HepG2 (cell line): ENCODE results near the gene FRS2. TPM values are rescaled to one million over a fixed set of nuclear protein-coding genes. Genes with fewer than 3 reads are reported as not detected.

Experiments used
- CBX5 ChIP-seq: sonication (generic); formaldehyde crosslinking; IDR thresholded peaks from 2 replicates; pipeline ENCODE4 v1.4.0; 2020; ENCODE audit warnings: missing genetic modification reagents, borderline replicate concordance
- GATA4 ChIP-seq: sonication (generic); IDR thresholded peaks from 2 replicates; pipeline ENCODE4 v1.6.1; 2016; ENCODE audit warnings: antibody characterized with exemption, low read depth, borderline replicate concordance
- JARID2 ChIP-seq: sonication (generic); formaldehyde crosslinking; IDR thresholded peaks from 2 replicates; pipeline ENCODE4 v1.8.1; 2023; ENCODE audit warnings: missing genetic modification reagents, inconsistent platforms; ENCODE audit not compliant: insufficient replicate concordance
- KLF16 ChIP-seq, 2 experiments: sonication (generic) in 1 of 2; formaldehyde crosslinking in 1 of 2; IDR thresholded peaks; 2 replicates each; pipeline versions ENCODE4 v1.6.1 to v1.8.0; 2016 to 2023; ENCODE audit warnings: missing genetic modification reagents in 2 of 2, missing compliant biosample characterization in 1 of 2
- MAFF ChIP-seq: IDR thresholded peaks from 2 replicates; pipeline ENCODE4 v1.6.1; 2011; ENCODE audit warnings: low read depth, low read length, improper control_type of control experiment
- MTA3 ChIP-seq: sonication (generic); formaldehyde crosslinking; IDR thresholded peaks from 2 replicates; pipeline ENCODE4 v1.4.0; 2020; ENCODE audit warnings: missing genetic modification reagents
- PHF20 ChIP-seq: sonication (generic); formaldehyde crosslinking; IDR thresholded peaks from 2 replicates; pipeline ENCODE4 v1.5.0; 2020; ENCODE audit warnings: mild to moderate bottlenecking, missing genetic modification reagents
- PRPF4 ChIP-seq: fragments of 200-400 bp; formaldehyde crosslinking; IDR thresholded peaks from 2 replicates; pipeline ENCODE4 v1.6.1; 2016; ENCODE audit warnings: low read length, low read depth; ENCODE audit not compliant: poor library complexity, severe bottlenecking
- RARG ChIP-seq: sonication (generic); formaldehyde crosslinking; IDR thresholded peaks from 2 replicates; pipeline ENCODE4 v1.4.0; 2020; ENCODE audit warnings: low read depth, mild to moderate bottlenecking, missing genetic modification reagents
- SNAPC5 ChIP-seq: sonication (generic); formaldehyde crosslinking; IDR thresholded peaks from 2 replicates; pipeline ENCODE4 v1.8.1; 2023; ENCODE audit warnings: mild to moderate bottlenecking, missing genetic modification reagents, borderline replicate concordance
- ZBTB7B ChIP-seq: sonication (generic); formaldehyde crosslinking; IDR thresholded peaks from 2 replicates; pipeline ENCODE4 v1.4.0; 2020; ENCODE audit warnings: missing genetic modification reagents
- ZC3H4 ChIP-seq: sonication (generic); formaldehyde crosslinking; IDR thresholded peaks from 2 replicates; pipeline ENCODE4 v1.4.0; 2020; ENCODE audit warnings: missing genetic modification reagents, borderline replicate concordance
- ZNF687 ChIP-seq: sonication (generic); formaldehyde crosslinking; IDR thresholded peaks from 2 replicates; pipeline ENCODE4 v1.5.1; 2020; ENCODE audit warnings: mild to moderate bottlenecking, missing genetic modification reagents, moderate library complexity
- ZNF772 ChIP-seq: sonication (generic); formaldehyde crosslinking; IDR thresholded peaks from 2 replicates; pipeline ENCODE4 v1.5.0; 2020; ENCODE audit warnings: mild to moderate bottlenecking, missing genetic modification reagents
- ZNF777 ChIP-seq: sonication (generic); formaldehyde crosslinking; IDR thresholded peaks from 2 replicates; pipeline ENCODE4 v1.4.0; 2020; ENCODE audit warnings: missing genetic modification reagents
- polyA plus RNA-seq, 8 experiments: library from polyadenylated mRNA; depleted of rRNA in 3 of 8; stranded (reverse) in 7 of 8; unstranded in 1 of 8; fragments of >200 nt; fragmentation: Illumina TruSeq in 4 of 8; extraction: Trizol in 4 of 8; gene quantifications; 2 replicates each; pipeline versions ENCODE4 v1.2.1 to v1.2.3, GENCODE V29; 2011 to 2016; ENCODE audit warnings: low read depth in 4 of 8, missing spikeins in 1 of 8, mixed read lengths in 1 of 8; ENCODE audit not compliant: insufficient read depth in 1 of 8
- total RNA-seq, 5 experiments: library from RNA; depleted of rRNA; stranded (reverse); fragments of >200 nt; fragmentation: Illumina TruSeq; extraction: Trizol; gene quantifications; 2 replicates each; pipeline ENCODE4 v1.2.3, GENCODE V29; 2016; ENCODE audit warnings: low read depth in 1 of 5
- TF ChIP-seq, protein P1 (sequence below): sonication (generic); formaldehyde crosslinking; IDR thresholded peaks from 2 replicates; pipeline ENCODE4 v1.4.0; 2020; ENCODE audit warnings: missing genetic modification reagents, mild to moderate bottlenecking, borderline replicate concordance
- TF ChIP-seq, protein P2 (sequence below): sonication (generic); formaldehyde crosslinking; IDR thresholded peaks from 2 replicates; pipeline ENCODE4 v1.5.0; 2020; ENCODE audit warnings: missing genetic modification reagents

The FRS2 gene
- total and polyA plus RNA-seq, 2 of the 13 experiments (the other 11 are each of a cell fraction or from before 2014, with no cell fraction given) = 8.3 to 16.8 TPM

DNA sequence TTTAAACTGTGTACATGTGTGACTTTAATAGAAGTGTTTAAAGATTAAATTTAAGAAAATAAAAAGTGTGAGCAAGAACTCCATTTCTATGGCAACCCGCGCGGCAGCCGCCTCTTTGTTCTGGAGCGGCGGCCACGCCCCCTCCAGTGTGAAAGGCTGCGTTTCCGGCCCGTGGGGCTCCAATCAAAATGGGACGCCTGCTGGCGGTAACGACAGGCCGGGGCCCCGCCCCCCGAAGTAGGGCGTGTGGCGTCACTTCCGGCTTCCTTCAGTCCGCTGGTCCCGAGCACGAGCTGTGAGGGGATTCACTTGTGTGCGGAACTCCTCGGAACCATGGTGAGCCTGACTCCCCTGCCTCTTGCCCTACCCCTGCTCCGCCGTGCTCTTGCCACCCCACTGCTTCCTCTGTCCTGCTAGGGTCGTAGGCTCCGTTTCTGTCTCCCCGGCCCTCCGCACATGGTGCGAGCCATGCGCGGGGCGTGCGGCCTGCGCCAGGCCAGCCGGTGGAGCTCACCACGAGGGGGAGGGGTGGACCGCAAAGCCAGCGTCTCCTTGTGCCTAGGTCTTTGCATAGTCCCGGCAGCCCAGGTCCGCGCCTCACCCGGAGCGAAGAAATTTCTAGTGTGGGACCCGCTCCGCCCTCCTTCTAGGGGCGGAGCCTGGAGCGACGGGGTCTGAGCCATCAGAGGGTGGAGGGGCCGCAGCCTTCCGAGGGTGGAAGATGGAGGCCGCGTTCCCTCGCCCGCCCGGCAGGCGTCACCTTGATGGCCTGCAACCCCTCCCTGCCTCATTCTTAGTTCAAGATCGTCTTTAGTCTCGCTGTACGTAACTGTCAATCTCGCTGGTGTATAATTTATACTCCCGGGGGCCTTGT, 115.2 kb downstream of the FRS2 start, which contains the start of gene CCT2 (continued):
- TF ChIP-seq, protein P1, sequence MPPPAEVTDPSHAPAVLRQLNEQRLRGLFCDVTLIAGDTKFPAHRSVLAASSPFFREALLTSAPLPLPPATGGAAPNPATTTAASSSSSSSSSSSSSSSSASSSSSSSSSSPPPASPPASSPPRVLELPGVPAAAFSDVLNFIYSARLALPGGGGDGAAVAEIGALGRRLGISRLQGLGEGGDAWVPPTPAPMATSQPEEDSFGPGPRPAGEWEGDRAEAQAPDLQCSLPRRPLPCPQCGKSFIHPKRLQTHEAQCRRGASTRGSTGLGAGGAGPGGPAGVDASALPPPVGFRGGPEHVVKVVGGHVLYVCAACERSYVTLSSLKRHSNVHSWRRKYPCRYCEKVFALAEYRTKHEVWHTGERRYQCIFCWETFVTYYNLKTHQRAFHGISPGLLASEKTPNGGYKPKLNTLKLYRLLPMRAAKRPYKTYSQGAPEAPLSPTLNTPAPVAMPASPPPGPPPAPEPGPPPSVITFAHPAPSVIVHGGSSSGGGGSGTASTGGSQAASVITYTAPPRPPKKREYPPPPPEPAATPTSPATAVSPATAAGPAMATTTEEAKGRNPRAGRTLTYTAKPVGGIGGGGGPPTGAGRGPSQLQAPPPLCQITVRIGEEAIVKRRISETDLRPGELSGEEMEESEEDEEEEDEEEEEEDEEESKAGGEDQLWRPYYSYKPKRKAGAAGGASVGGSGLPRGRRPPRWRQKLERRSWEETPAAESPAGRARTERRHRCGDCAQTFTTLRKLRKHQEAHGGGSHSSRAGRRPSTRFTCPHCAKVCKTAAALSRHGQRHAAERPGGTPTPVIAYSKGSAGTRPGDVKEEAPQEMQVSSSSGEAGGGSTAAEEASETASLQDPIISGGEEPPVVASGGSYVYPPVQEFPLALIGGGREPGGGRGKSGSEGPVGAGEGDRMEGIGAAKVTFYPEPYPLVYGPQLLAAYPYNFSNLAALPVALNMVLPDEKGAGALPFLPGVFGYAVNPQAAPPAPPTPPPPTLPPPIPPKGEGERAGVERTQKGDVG (CRISPR knock-in tag) = no peak; the same call in 1 of the 2 replicates
- TF ChIP-seq PHF20 (peak; percentile 88), RARG (CRISPR knock-in tag) (no peak), MTA3 (CRISPR knock-in tag) (no peak), ZC3H4 (CRISPR knock-in tag) (peak; percentile 34; the same call in 1 of the 2 replicates), SNAPC5 (CRISPR knock-in tag) (no peak), KLF16 (CRISPR knock-in tag; IDR thresholded peaks at IDR 0.05) (peak in 1 of 2 experiments; percentile 95; a peak in 2 of 4 replicates), PRPF4 (no peak), ZNF687 (peak; percentile 98), GATA4 (no peak), JARID2 (CRISPR knock-in tag) (no peak), ZBTB7B (peak; percentile 74; the same call in 1 of the 2 replicates), ZNF777 (CRISPR knock-in tag) (0 out of 2 replicates have a peak, but pooled peaks have one; percentile 54), CBX5 (CRISPR knock-in tag) (peak; percentile 85; the same call in 1 of the 2 replicates), MAFF (no peak), ZNF772 (peak; percentile 96; the same call in 1 of the 2 replicates)
- TF ChIP-seq, protein P2, sequence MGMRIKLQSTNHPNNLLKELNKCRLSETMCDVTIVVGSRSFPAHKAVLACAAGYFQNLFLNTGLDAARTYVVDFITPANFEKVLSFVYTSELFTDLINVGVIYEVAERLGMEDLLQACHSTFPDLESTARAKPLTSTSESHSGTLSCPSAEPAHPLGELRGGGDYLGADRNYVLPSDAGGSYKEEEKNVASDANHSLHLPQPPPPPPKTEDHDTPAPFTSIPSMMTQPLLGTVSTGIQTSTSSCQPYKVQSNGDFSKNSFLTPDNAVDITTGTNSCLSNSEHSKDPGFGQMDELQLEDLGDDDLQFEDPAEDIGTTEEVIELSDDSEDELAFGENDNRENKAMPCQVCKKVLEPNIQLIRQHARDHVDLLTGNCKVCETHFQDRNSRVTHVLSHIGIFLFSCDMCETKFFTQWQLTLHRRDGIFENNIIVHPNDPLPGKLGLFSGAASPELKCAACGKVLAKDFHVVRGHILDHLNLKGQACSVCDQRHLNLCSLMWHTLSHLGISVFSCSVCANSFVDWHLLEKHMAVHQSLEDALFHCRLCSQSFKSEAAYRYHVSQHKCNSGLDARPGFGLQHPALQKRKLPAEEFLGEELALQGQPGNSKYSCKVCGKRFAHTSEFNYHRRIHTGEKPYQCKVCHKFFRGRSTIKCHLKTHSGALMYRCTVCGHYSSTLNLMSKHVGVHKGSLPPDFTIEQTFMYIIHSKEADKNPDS (CRISPR knock-in tag) = peak; percentile 58; the same call in 1 of the 2 replicates
